ENCODE data around the gene FRZB. TPM values are rescaled to one million over a fixed set of nuclear protein-coding genes. Genes with fewer than 3 reads are reported as not detected.

FRZB gene
- polyA plus RNA-seq, 1 experiment = 2.5 TPM

GRCh38 chr2:182818925-182819324 lies 47.5 kb downstream of the FRZB start:
- DNase-seq (ENCODE audit: low read depth, low spot score) = no peak
- POLR2A ChIA-PET = no interaction called here
- Histone ChIP-seq H3K27me3 (ENCODE audit: control insufficient read depth, insufficient read depth, low read length) (peaks cover 2% of the 10 kb centered on the region), H3K27ac (ENCODE audit: low read depth, low read length) (no peak overlapping the region), H3K4me3 (ENCODE audit: low read depth, low read length) (no peak overlapping the region), H3K9me3 (ENCODE audit: control insufficient read depth, insufficient read depth, low read length) (no peaks in the 10 kb centered on the region)
- no peak for TF ChIP-seq CTCF (IDR thresholded peaks at IDR 0.05; ENCODE audit: low read depth, low read length)
- CTCF ChIA-PET = interaction anchor here (0.6 kb wide), 1 partner anchor 73 kb away, joined by 3 read pairs; no protein-coding TSS in a partner anchor

GRCh38 chr2:182818501-182818900 lies 47.9 kb downstream of the FRZB start:
- TF ChIP-seq CTCF (IDR thresholded peaks at IDR 0.05; ENCODE audit: low read depth, low read length) = no peak
- Histone ChIP-seq H3K27me3 (ENCODE audit: control insufficient read depth, insufficient read depth, low read length) (peaks cover 2% of the 10 kb centered on the region), H3K27ac (ENCODE audit: low read depth, low read length) (no peak overlapping the region), H3K9me3 (ENCODE audit: control insufficient read depth, insufficient read depth, low read length) (no peaks in the 10 kb centered on the region), H3K4me3 (ENCODE audit: low read depth, low read length) (no peak overlapping the region)
- DNase-seq (ENCODE audit: low read depth, low spot score) = no peak
- ChIA-PET CTCF (no interaction called here), POLR2A (no interaction called here)

DNA sequence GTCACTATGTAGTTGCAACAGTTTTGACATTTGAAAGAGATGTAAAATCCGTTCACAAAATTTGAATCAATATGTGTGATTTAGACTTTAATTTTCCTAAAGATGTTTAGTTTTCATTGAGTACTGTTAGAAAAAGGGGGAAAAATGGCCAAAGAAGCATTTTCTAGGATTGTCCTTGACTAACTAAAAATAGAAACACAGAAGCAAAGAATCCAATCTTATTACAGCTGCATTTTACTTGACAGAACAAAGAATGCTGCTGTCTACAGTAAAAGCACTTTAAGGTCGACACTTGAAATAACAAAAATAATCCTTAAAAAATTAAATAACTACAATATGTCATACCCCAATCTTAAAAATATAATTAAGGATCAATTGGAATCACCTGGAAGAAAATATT lies 48.9 kb downstream of the FRZB start:
- ChIA-PET CTCF (no interaction called here), POLR2A (no interaction called here)
- peaks cover 2% of the 10 kb centered on the region for H3K27me3 ChIP-seq (ENCODE audit: control insufficient read depth, insufficient read depth, low read length)
- no peak for TF ChIP-seq CTCF (IDR thresholded peaks at IDR 0.05; ENCODE audit: low read depth, low read length)
- no peak overlapping the region for H3K27ac ChIP-seq (ENCODE audit: low read depth, low read length)
- DNase-seq (ENCODE audit: low read depth, low spot score) = no peak
- no peak overlapping the region for H3K4me3 ChIP-seq (ENCODE audit: low read depth, low read length)
- H3K9me3 ChIP-seq (ENCODE audit: control insufficient read depth, insufficient read depth, low read length) = no peaks in the 10 kb centered on the region

- no peak overlapping the region for H3K27ac ChIP-seq (ENCODE audit: low read depth, low read length)
- no peak overlapping the region for H3K4me3 ChIP-seq (ENCODE audit: low read depth, low read length)
- TF ChIP-seq CTCF (IDR thresholded peaks at IDR 0.05; ENCODE audit: low read depth, low read length) = no peak
- peaks cover 3% of the 10 kb centered on the region for H3K27me3 ChIP-seq (ENCODE audit: control insufficient read depth, insufficient read depth, low read length)
- ChIA-PET CTCF (interaction anchor here (1.0 kb wide), 1 partner anchor 9 kb away, joined by 3 read pairs; no protein-coding TSS in a partner anchor), POLR2A (interaction anchor here (0.7 kb wide), 1 partner anchor 12 kb away, joined by 3 read pairs; no protein-coding TSS in a partner anchor)
- no peaks in the 10 kb centered on the region for H3K9me3 ChIP-seq (ENCODE audit: control insufficient read depth, insufficient read depth, low read length)
- no peak for DNase-seq (ENCODE audit: low read depth, low spot score)
Measured at GRCh38 chr2:182816866-182817265, 49.6 kb downstream of the FRZB start.

- Histone ChIP-seq H3K27ac (ENCODE audit: low read depth, low read length) (no peak overlapping the region), H3K9me3 (ENCODE audit: control insufficient read depth, insufficient read depth, low read length) (no peaks in the 10 kb centered on the region), H3K27me3 (ENCODE audit: control insufficient read depth, insufficient read depth, low read length) (peaks cover 4% of the 10 kb centered on the region), H3K4me3 (ENCODE audit: low read depth, low read length) (no peak overlapping the region)
- ChIA-PET CTCF (interaction anchor here (1.2 kb wide), 1 partner anchor 11 kb away, joined by 3 read pairs; no protein-coding TSS in a partner anchor), POLR2A (no interaction called here)
- no peak for DNase-seq (ENCODE audit: low read depth, low spot score)
- no peak for TF ChIP-seq CTCF (IDR thresholded peaks at IDR 0.05; ENCODE audit: low read depth, low read length)
Measured at GRCh38 chr2:182814804-182815203, 51.6 kb downstream of the FRZB start.

Measured in AG04450 (cell line).